A549 (cell line): ENCODE data around the gene MAGEA9. TPM values are rescaled to one million over a fixed set of nuclear protein-coding genes. Genes with fewer than 3 reads are reported as not detected.

Source experiments
- ATAC-seq, 2 experiments: fragments of 200-7000 bp in 1 of 2; fragments of >200 bp in 1 of 2; cut with Nextera tagmentation in 1 of 2; cut with Tn5 transposase in 1 of 2; 3 replicates each; pipeline versions ENCODE4 v1.8.0 to v1.9.1; 2018 to 2020; ENCODE audit warnings: mild to moderate bottlenecking in 1 of 2, moderate library complexity in 1 of 2
- CTCF ChIA-PET: fragments of 300-600 bp; sonication (Branson Sonifier 250); formaldehyde crosslinking; extraction: SDS; loops from one replicate; lab custom pipeline; 2021; ENCODE audit warnings: antibody characterized with exemption, inconsistent platforms; lab: Yijun Ruan, JAX
- POLR2A ChIA-PET: fragments of 350-600 bp; formaldehyde crosslinking; extraction: SDS; loops from one replicate; lab custom pipeline; 2021; ENCODE audit warnings: antibody characterized with exemption, inconsistent platforms; lab: Yijun Ruan, JAX
- DNase-seq, 2 experiments: peaks; one replicate each; pipeline versions ENCODE4 v3.0.0 to v3.0.0-alpha.2; 2011 to 2016; ENCODE audit warnings: low read depth in 1 of 2, low spot score in 1 of 2
- FAIRE-seq: peaks from 2 replicates; lab custom pipeline; 2011; peaks lifted over from hg19 to GRCh38; lab: Jason Lieb, UNC
- H3K27ac ChIP-seq, 2 experiments: fragments of >200 bp; sonication (Bioruptor Twin); formaldehyde crosslinking; 3 replicates each; pipeline ENCODE4 v1.5.1; 2016 to 2017
- H3K4me1 ChIP-seq: fragments of >200 bp; sonication (Bioruptor Twin); formaldehyde crosslinking; 3 replicates; pipeline ENCODE4 v1.6.1; 2016
- H3K4me2 ChIP-seq: fragments of >200 bp; sonication (Bioruptor Twin); formaldehyde crosslinking; 3 replicates; pipeline ENCODE4 v1.6.1; 2016
- H3K4me3 ChIP-seq: fragments of >200 bp; sonication (Bioruptor Twin); formaldehyde crosslinking; 3 replicates; pipeline ENCODE4 v1.5.1; 2016
- H3K9me3 ChIP-seq: fragments of >200 bp; sonication (Bioruptor Twin); formaldehyde crosslinking; 3 replicates; pipeline ENCODE4 v1.6.1; 2016
- CBX2 ChIP-seq: fragments of 200-600 bp; sonication (generic); IDR thresholded peaks from 2 replicates; pipeline ENCODE4 v1.6.1; 2016; ENCODE audit warnings: low read depth, mild to moderate bottlenecking, borderline replicate concordance
- CHD2 ChIP-seq: fragments of 150-350 bp; IDR thresholded peaks from 2 replicates; pipeline ENCODE4 v1.6.1; 2014; ENCODE audit warnings: low read length; ENCODE audit not compliant: partially characterized antibody
- EHF ChIP-seq: fragments of 250-450 bp; sonication (Bioruptor Pico); IDR thresholded peaks from 2 replicates; pipeline ENCODE4 v1.5.0; 2020; ENCODE audit warnings: mild to moderate bottlenecking
- EHMT2 ChIP-seq: fragments of 200-600 bp; sonication (generic); IDR thresholded peaks from 2 replicates; pipeline ENCODE4 v1.6.1; 2016; ENCODE audit warnings: antibody characterized with exemption, low read depth, mild to moderate bottlenecking, moderate library complexity
- EP300 ChIP-seq, 2 experiments: fragments of >200 bp; sonication (Bioruptor Twin); formaldehyde crosslinking; IDR thresholded peaks; 2 replicates in 1 of 2; 3 replicates in 1 of 2; pipeline ENCODE4 v1.6.1; 2016 to 2017
- FOSL2 ChIP-seq, 2 experiments: fragments of 450-650 bp in 1 of 2; fragments of >200 bp in 1 of 2; sonication (Bioruptor Twin) in 1 of 2; formaldehyde crosslinking; IDR thresholded peaks; 2 replicates each; pipeline versions ENCODE4 v1.5.0 to v1.6.1; 2016 to 2020; ENCODE audit warnings: mild to moderate bottlenecking in 1 of 2, moderate library complexity in 1 of 2
- GATA3 ChIP-seq: IDR thresholded peaks from 2 replicates; pipeline ENCODE4 v1.6.1; 2012; ENCODE audit warnings: borderline replicate concordance
- HOXB13 ChIP-seq: fragments of 250-450 bp; sonication (Bioruptor Pico); IDR thresholded peaks from 2 replicates; pipeline ENCODE4 v1.5.0; 2020; ENCODE audit warnings: low read depth, mild to moderate bottlenecking, moderate library complexity
- MAFK ChIP-seq: fragments of 450-650 bp; IDR thresholded peaks from 2 replicates; pipeline ENCODE4 v1.6.1; 2014; ENCODE audit not compliant: partially characterized antibody
- MAZ ChIP-seq: fragments of 150-350 bp; IDR thresholded peaks from 2 replicates; pipeline ENCODE4 v1.6.1; 2014; ENCODE audit warnings: antibody characterized with exemption, low read depth, low read length, borderline replicate concordance
- NPAS2 ChIP-seq: fragments of 250-450 bp; sonication (Bioruptor Pico); IDR thresholded peaks from 2 replicates; pipeline ENCODE4 v1.8.0; 2022; ENCODE audit warnings: mild to moderate bottlenecking, moderate library complexity, borderline replicate concordance
- POLR2A ChIP-seq: IDR thresholded peaks from 2 replicates; pipeline ENCODE4 v1.6.1; 2012; ENCODE audit warnings: mild to moderate bottlenecking, low read length
- POLR2AphosphoS2 ChIP-seq: conservative IDR thresholded peaks from 2 replicates; pipeline ENCODE4 v1.6.1; 2012; ENCODE audit warnings: low read length, improper control_type of control experiment, inconsistent platforms
- RAD21 ChIP-seq, 2 experiments: fragments of >200 bp in 1 of 2; sonication (Bioruptor Twin) in 1 of 2; formaldehyde crosslinking in 1 of 2; IDR thresholded peaks in 1 of 2; conservative IDR thresholded peaks in 1 of 2; 2 replicates in 1 of 2; 3 replicates in 1 of 2; pipeline ENCODE4 v1.6.1; 2012 to 2018; ENCODE audit warnings: inconsistent platforms in 1 of 2
- RNF2 ChIP-seq: fragments of 200-600 bp; sonication (generic); IDR thresholded peaks from 2 replicates; pipeline ENCODE4 v1.6.1; 2016; ENCODE audit warnings: low read depth, mild to moderate bottlenecking, antibody characterized with exemption, moderate library complexity, borderline replicate concordance
- SREBF2 ChIP-seq: fragments of 450-650 bp; IDR thresholded peaks from 2 replicates; pipeline ENCODE4 v1.6.1; 2014; ENCODE audit warnings: mild to moderate bottlenecking, moderate library complexity
- TP53 ChIP-seq: fragments of 250-450 bp; sonication (Bioruptor Pico); IDR thresholded peaks from 2 replicates; pipeline ENCODE4 v1.5.0; 2021; ENCODE audit warnings: mild to moderate bottlenecking, moderate library complexity
- ZNF302 ChIP-seq: fragments of 250-450 bp; sonication (Bioruptor Pico); IDR thresholded peaks from 2 replicates; pipeline ENCODE4 v1.9.0; 2021; ENCODE audit warnings: inconsistent platforms, mild to moderate bottlenecking, moderate library complexity
- WGBS: methylation state at CpG from one replicate; pipeline ENCODE4 v1.1.6; 2017; ENCODE audit errors: missing lambda C conversion rate; 5-methylcytosine and 5-hydroxymethylcytosine counted together
- polyA plus RNA-seq, 4 experiments: library from polyadenylated mRNA; depleted of rRNA in 3 of 4; stranded (reverse); fragments of >200 nt; fragmentation: RNase III in 1 of 4; extraction: RNeasy Plus Mini Kit Qiagen cat#74134 plus additional on column Dnase treatment in 1 of 4; gene quantifications; 2 replicates in 3 of 4; 3 replicates in 1 of 4; pipeline ENCODE4 v1.2.3, GENCODE V29; 2011 to 2017
- TF ChIP-seq, protein P1 (sequence below): fragments of >200 bp; sonication (Bioruptor Twin); formaldehyde crosslinking; IDR thresholded peaks from 2 replicates; pipeline ENCODE4 v1.6.1; 2016
- TF ChIP-seq, protein P2 (sequence below): fragments of 250-450 bp; sonication (Bioruptor Pico); IDR thresholded peaks from 2 replicates; pipeline ENCODE4 v1.5.0; 2020; ENCODE audit warnings: low read depth, mild to moderate bottlenecking, moderate library complexity
- TF ChIP-seq, protein P3 (sequence below): fragments of >200 bp; sonication (Bioruptor Twin); formaldehyde crosslinking; IDR thresholded peaks from 3 replicates; pipeline ENCODE4 v1.5.1; 2016

MAGEA9 gene
- polyA plus RNA-seq, 2 of the 4 experiments (the other 2 are of a cell fraction), result not detected

DNA sequence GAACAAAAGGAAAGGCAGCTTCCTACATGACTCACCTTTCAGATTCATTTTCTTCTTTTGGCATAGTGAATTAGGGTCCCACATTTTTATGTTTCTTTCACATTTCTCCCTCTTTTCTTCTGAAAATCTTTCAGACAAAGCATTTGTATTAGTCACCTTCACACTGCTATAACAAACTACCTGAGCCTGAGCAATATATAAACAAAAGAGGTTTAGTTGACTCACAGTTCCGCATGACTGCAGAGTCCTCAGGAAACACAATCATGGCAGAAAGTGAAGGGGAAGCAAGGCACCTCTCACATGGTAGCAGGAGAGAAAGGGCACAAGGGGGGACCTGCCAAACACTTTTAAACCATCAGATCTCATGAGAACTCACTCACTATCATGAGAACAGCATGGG, 36.9 kb downstream of the MAGEA9 start:
- ChIA-PET POLR2A (no interaction called here), CTCF (no interaction called here)
- H3K4me2 ChIP-seq, result no peak overlapping the region
- peak; percentile 65 for FAIRE-seq
- DNase-seq, result no peak
- ATAC-seq, result no peak
- no peak for TF ChIP-seq FOSL2 (IDR thresholded peaks at IDR 0.05)
- peak; percentile 6; the same call in 1 of the 2 replicates for TF ChIP-seq FOSL2 (CRISPR knock-in tag; IDR thresholded peaks at IDR 0.05)
- no peak for TF ChIP-seq ZNF302 (CRISPR knock-in tag)
- TF ChIP-seq POLR2A, result no peak
- no peak for TF ChIP-seq HOXB13 (CRISPR knock-in tag)
- TF ChIP-seq, protein P1, sequence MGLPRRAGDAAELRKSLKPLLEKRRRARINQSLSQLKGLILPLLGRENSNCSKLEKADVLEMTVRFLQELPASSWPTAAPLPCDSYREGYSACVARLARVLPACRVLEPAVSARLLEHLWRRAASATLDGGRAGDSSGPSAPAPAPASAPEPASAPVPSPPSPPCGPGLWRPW, result no peak
- no peaks in the 10 kb centered on the region for H3K4me1 ChIP-seq
- WGBS, result 0% methylated on average over 1 of the region's 1 CpG
- H3K27ac ChIP-seq, result no peak overlapping the region
- H3K4me3 ChIP-seq, result no peak overlapping the region
- no peaks in the 10 kb centered on the region for H3K9me3 ChIP-seq

DNA sequence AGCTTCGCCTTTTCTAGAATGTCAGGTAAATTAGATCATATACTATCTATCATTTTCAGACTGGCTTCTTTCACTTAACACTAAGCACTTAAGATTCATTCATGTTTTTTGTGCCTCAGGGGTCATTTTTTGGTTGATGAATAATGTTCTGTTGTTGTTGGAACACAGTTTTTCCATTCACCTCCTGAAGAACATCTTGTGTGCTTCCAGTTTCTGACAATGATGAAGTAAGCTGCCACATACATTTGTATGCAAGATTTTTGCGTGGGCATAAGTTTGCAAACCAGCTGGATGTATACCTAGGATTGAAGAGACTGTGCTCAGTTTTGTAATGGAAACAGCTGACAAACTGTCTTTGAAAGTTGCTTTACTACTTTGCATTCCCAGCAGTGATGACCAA, 37.6 kb downstream of the MAGEA9 start:
- ChIA-PET CTCF (interaction anchor here (0.7 kb wide), 1 partner anchor 49 kb away, joined by 3 read pairs; no protein-coding TSS in a partner anchor), POLR2A (no interaction called here)
- Histone ChIP-seq H3K4me1 (no peaks in the 10 kb centered on the region), H3K4me3 (no peak overlapping the region), H3K9me3 (no peaks in the 10 kb centered on the region), H3K27ac (no peak overlapping the region), H3K4me2 (no peak overlapping the region)
- DNase-seq, result no peak
- FAIRE-seq, result no peak
- no peak for TF ChIP-seq EHF (CRISPR knock-in tag)
- no peak for TF ChIP-seq NPAS2 (CRISPR knock-in tag)
- TF ChIP-seq, protein P2, sequence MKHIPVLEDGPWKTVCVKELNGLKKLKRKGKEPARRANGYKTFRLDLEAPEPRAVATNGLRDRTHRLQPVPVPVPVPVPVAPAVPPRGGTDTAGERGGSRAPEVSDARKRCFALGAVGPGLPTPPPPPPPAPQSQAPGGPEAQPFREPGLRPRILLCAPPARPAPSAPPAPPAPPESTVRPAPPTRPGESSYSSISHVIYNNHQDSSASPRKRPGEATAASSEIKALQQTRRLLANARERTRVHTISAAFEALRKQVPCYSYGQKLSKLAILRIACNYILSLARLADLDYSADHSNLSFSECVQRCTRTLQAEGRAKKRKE (CRISPR knock-in tag), result no peak
- no peak for TF ChIP-seq ZNF302 (CRISPR knock-in tag)
- TF ChIP-seq CHD2, result no peak
- TF ChIP-seq TP53, result no peak
- TF ChIP-seq POLR2AphosphoS2, result no peak
- TF ChIP-seq MAFK, result no peak
- no peak for TF ChIP-seq EP300 (IDR thresholded peaks at IDR 0.05)
- no peak for TF ChIP-seq RNF2
- TF ChIP-seq SREBF2, result no peak
- no peak for TF ChIP-seq CBX2
- no peak for TF ChIP-seq RAD21 (conservative IDR thresholded peaks at IDR 0.05 in 1 of 2, IDR thresholded peaks at IDR 0.05 in 1 of 2)
- no peak for TF ChIP-seq HOXB13 (CRISPR knock-in tag)
- no peak for TF ChIP-seq GATA3
- no peak for TF ChIP-seq EHMT2
- no peak for TF ChIP-seq MAZ
- 7% methylated on average over 2 of the region's 2 CpGs for WGBS
- no peak for ATAC-seq

DNA sequence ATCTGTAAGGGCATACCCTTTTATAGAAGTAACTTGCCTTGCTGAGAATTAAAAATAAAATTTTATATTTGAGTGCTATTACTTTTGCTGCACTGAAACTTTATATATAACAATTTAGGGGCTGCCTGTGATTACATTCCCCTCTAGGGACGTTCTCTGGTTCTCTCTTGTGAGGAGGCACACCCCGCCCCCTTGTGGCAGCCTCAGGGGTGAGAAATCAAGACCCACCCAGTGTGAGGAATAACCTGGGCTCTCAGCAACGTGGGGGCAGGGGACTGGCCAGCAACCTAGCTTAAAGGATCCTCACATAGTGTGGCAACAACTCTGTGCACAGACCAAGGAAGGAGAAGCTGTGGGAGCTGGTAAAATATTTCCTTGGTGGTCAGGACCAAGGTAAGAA, 43.7 kb downstream of the MAGEA9 start:
- no peak overlapping the region for H3K4me2 ChIP-seq
- TF ChIP-seq NPAS2 (CRISPR knock-in tag), result no peak
- TF ChIP-seq, protein P3, sequence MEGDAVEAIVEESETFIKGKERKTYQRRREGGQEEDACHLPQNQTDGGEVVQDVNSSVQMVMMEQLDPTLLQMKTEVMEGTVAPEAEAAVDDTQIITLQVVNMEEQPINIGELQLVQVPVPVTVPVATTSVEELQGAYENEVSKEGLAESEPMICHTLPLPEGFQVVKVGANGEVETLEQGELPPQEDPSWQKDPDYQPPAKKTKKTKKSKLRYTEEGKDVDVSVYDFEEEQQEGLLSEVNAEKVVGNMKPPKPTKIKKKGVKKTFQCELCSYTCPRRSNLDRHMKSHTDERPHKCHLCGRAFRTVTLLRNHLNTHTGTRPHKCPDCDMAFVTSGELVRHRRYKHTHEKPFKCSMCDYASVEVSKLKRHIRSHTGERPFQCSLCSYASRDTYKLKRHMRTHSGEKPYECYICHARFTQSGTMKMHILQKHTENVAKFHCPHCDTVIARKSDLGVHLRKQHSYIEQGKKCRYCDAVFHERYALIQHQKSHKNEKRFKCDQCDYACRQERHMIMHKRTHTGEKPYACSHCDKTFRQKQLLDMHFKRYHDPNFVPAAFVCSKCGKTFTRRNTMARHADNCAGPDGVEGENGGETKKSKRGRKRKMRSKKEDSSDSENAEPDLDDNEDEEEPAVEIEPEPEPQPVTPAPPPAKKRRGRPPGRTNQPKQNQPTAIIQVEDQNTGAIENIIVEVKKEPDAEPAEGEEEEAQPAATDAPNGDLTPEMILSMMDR, result 0 out of 3 replicates have a peak, but pooled peaks have one; percentile 15
- TF ChIP-seq, all 56 proteins: peak for 1
- H3K4me1 ChIP-seq, result no peaks in the 10 kb centered on the region
- H3K27ac ChIP-seq, result no peak overlapping the region
- CTCF ChIA-PET, result no interaction called here
- POLR2A ChIA-PET, result no interaction called here
- FAIRE-seq, result no peak
- peak in 1 of 2 experiments; percentile 21 for DNase-seq
- H3K9me3 ChIP-seq, result no peaks in the 10 kb centered on the region
- 0% methylated on average over 2 of the region's 3 CpGs for WGBS
- peak in 1 of 2 experiments; percentile 68; a peak in 3 of 6 replicates for ATAC-seq
- no peak overlapping the region for H3K4me3 ChIP-seq
